Spleen (tissue), 11 donors: ENCODE measurements around the gene CREB3L2. TPM values are rescaled to one million over a fixed set of nuclear protein-coding genes. Genes with fewer than 3 reads are reported as not detected.
"Not testable (repeated sequence)": the region's sequence is repeated elsewhere in the genome, so short reads cannot be mapped to it uniquely, and the experiment has no call there.

Source experiments
- DNase-seq: peaks from one replicate; pipeline ENCODE4 v3.0.0-alpha.2; 2020
- H3K27ac ChIP-seq, 8 donors: fragments of 200-600 bp; sonication (generic) in 7 of 8; 1 replicate in 4 of 8; 2 replicates in 4 of 8; pipeline versions ENCODE4 v1.5.0 to v1.8.0; 2016 to 2021; ENCODE audit warnings: inconsistent platforms in 4 of 8, mild to moderate bottlenecking in 4 of 8, moderate library complexity in 1 of 8
- H3K27me3 ChIP-seq, 7 donors: fragments of 200-600 bp; sonication (generic) in 6 of 7; replicated peaks in 1 of 7; 1 replicate in 4 of 7; 2 replicates in 3 of 7; pipeline versions ENCODE4 v1.5.0 to v1.8.0; 2016 to 2021; ENCODE audit warnings: inconsistent platforms in 3 of 7, mild to moderate bottlenecking in 1 of 7
- H3K36me3 ChIP-seq, 6 donors: fragments of 200-600 bp; sonication (generic) in 5 of 6; 1 replicate in 4 of 6; 2 replicates in 2 of 6; pipeline versions ENCODE4 v1.5.0 to v1.8.0; 2016 to 2021; ENCODE audit warnings: inconsistent platforms in 2 of 6
- H3K4me1 ChIP-seq, 6 donors: fragments of 200-600 bp; sonication (generic) in 5 of 6; 1 replicate in 3 of 6; 2 replicates in 3 of 6; pipeline versions ENCODE4 v1.5.0 to v1.8.0; 2016 to 2021; ENCODE audit warnings: inconsistent platforms in 3 of 6
- H3K4me3 ChIP-seq, 8 donors: fragments of 200-600 bp; sonication (generic) in 7 of 8; 1 replicate in 4 of 8; 2 replicates in 4 of 8; pipeline versions ENCODE4 v1.5.0 to v1.8.0; 2016 to 2021; ENCODE audit warnings: inconsistent platforms in 4 of 8, mild to moderate bottlenecking in 4 of 8, moderate library complexity in 2 of 8
- H3K9me3 ChIP-seq, 8 donors: fragments of 200-600 bp; sonication (generic) in 7 of 8; 1 replicate in 4 of 8; 2 replicates in 4 of 8; pipeline versions ENCODE4 v1.5.0 to v1.8.0; 2016 to 2021; ENCODE audit warnings: inconsistent platforms in 4 of 8
- CTCF ChIP-seq, 11 experiments: fragments of 200-600 bp in 7 of 11; fragments of 450-650 bp in 4 of 11; sonication (generic) in 4 of 11; IDR thresholded peaks in 8 of 11; conservative IDR thresholded peaks in 3 of 11; 1 replicate in 7 of 11; 2 replicates in 4 of 11; pipeline versions ENCODE4 v1.4.0 to v1.8.0; 2016 to 2021; ENCODE audit warnings: antibody characterized with exemption in 11 of 11, inconsistent platforms in 4 of 11, mild to moderate bottlenecking in 1 of 11
- POLR2A ChIP-seq, 3 donors: fragments of 450-650 bp; IDR thresholded peaks; one replicate each; pipeline ENCODE4 v1.5.1; 2017; ENCODE audit warnings: antibody characterized with exemption in 3 of 3, mild to moderate bottlenecking in 1 of 3
- POLR2AphosphoS5 ChIP-seq, 3 donors: sonication (generic); formaldehyde crosslinking; IDR thresholded peaks; one replicate each; pipeline ENCODE4 v1.5.1; 2017; ENCODE audit warnings: antibody characterized with exemption in 3 of 3
- WGBS, 5 donors: extraction: QIAGEN DNeasy Blood & Tissue Kit in 3 of 5; methylation state at CpG; one replicate each; pipeline versions ENCODE4 v1.1.5 to v1.1.7; 2013 to 2018; 5-methylcytosine and 5-hydroxymethylcytosine counted together
- intact Hi-C: fragments of 100-400 bp; cut with DNase I; formaldehyde crosslinking; loops from one replicate; pipeline ENCODE4 v1.15.0; 2023; ENCODE audit warnings: low total_unique reads
- polyA plus RNA-seq, 3 donors: library from polyadenylated mRNA; stranded (reverse); fragments of 200-250 nt; gene quantifications; one replicate each; pipeline ENCODE4 v1.2.1, GENCODE V29; 2013
- total RNA-seq, 7 donors: library from RNA; depleted of rRNA in 3 of 7; stranded (reverse); fragments of >200 nt in 3 of 7; fragmentation: NEBNext Ultra II Directional in 4 of 7; extraction: Animal tissue kit (Norgen Biotek cat#: 25700) in 4 of 7; gene quantifications; one replicate each; pipeline versions ENCODE4 v1.1.0 to v1.2.1, GENCODE V29; 2016 to 2021
- donor health status: healthy with polysubstance abuse.
- donor health status: DM: no; HTN: no; CAD: no; lungs with moderate emphysema.
- donor health status: DM: no; HTN: no; CAD: no.
- donor health status: Bipolar disorder and iron deficiency.
- donor health status: healthy.
- donor health status: DM: no; HTN: no; CAD: no.
- donor health status: DM: yes; HTN: yes; CAD: no.

CREB3L2 gene
- total and polyA plus RNA-seq, 10 donors, result 3.5 to 68.4 (median 42.4) TPM

GRCh38 chr7:138021889-138022288, 20.0 kb upstream of the CREB3L2 start:
- TF ChIP-seq POLR2AphosphoS5 (IDR thresholded peaks at IDR 0.05) (no peak), POLR2A (IDR thresholded peaks at IDR 0.05) (no peak), CTCF (IDR thresholded peaks at IDR 0.05 in 8 of 11, conservative IDR thresholded peaks at IDR 0.05 in 3 of 11) (no peak)
- Histone ChIP-seq H3K4me3 (no peak overlapping the region), H3K9me3 (peaks cover 0 to 12% (median 4%) of the 10 kb centered on the region in 8 donors), H3K27ac (no peak overlapping the region), H3K27me3 (no peaks in the 10 kb centered on the region), H3K4me1 (peaks cover 0 to 5% (median 0%) of the 10 kb centered on the region in 6 donors), H3K36me3 (no peaks in the 10 kb centered on the region)
- DNase-seq, result no peak
- intact Hi-C loops, result no loop called here
- WGBS, 5 donors, result 80 to 91% (median 89%) methylated on average over 6 of the region's 6 CpGs

GRCh38 chr7:138017992-138018391, 16.1 kb upstream of the CREB3L2 start:
- H3K4me1 ChIP-seq, result no peaks in the 10 kb centered on the region
- H3K27me3 ChIP-seq, result no peaks in the 10 kb centered on the region
- no peak overlapping the region for H3K27ac ChIP-seq
- 86 to 94% (median 91%) methylated on average over 1 of the region's 1 CpG for WGBS, 5 donors
- intact Hi-C loops, result no loop called here
- no peaks in the 10 kb centered on the region for H3K36me3 ChIP-seq
- no peaks in the 10 kb centered on the region for H3K9me3 ChIP-seq
- TF ChIP-seq CTCF (IDR thresholded peaks at IDR 0.05 in 8 of 11, conservative IDR thresholded peaks at IDR 0.05 in 3 of 11) (no peak), POLR2AphosphoS5 (IDR thresholded peaks at IDR 0.05) (no peak), POLR2A (IDR thresholded peaks at IDR 0.05) (no peak)
- H3K4me3 ChIP-seq, result no peak overlapping the region
- no peak for DNase-seq

- TF ChIP-seq POLR2AphosphoS5 (IDR thresholded peaks at IDR 0.05) (no peak), POLR2A (IDR thresholded peaks at IDR 0.05) (no peak), CTCF (IDR thresholded peaks at IDR 0.05 in 8 of 11, conservative IDR thresholded peaks at IDR 0.05 in 3 of 11) (no peak)
These were observed 13.2 kb upstream of the CREB3L2 start for GRCh38 chr7:138015096-138015495.

GRCh38 chr7:138014686-138015085, 12.8 kb upstream of the CREB3L2 start:
- no peak overlapping the region for H3K4me3 ChIP-seq
- WGBS, 5 donors, result 64 to 75% (median 67%) methylated on average over 1 of the region's 1 CpG
- no peaks in the 10 kb centered on the region for H3K9me3 ChIP-seq
- no peak overlapping the region for H3K27ac ChIP-seq
- H3K27me3 ChIP-seq, result no peaks in the 10 kb centered on the region
- H3K36me3 ChIP-seq, result no peaks in the 10 kb centered on the region
- TF ChIP-seq CTCF (IDR thresholded peaks at IDR 0.05 in 8 of 11, conservative IDR thresholded peaks at IDR 0.05 in 3 of 11) (no peak), POLR2AphosphoS5 (IDR thresholded peaks at IDR 0.05) (no peak), POLR2A (IDR thresholded peaks at IDR 0.05) (no peak)
- no peak for DNase-seq
- H3K4me1 ChIP-seq, result no peaks in the 10 kb centered on the region
- intact Hi-C loops, result no loop called here

More at GRCh38 chr7:138015096-138015495, 13.2 kb upstream of the CREB3L2 start:
- no peak for DNase-seq
- WGBS, 5 donors, result 91 to 95% (median 93%) methylated on average over 5 of the region's 5 CpGs
- Histone ChIP-seq H3K36me3 (no peaks in the 10 kb centered on the region), H3K27me3 (no peaks in the 10 kb centered on the region), H3K4me1 (no peaks in the 10 kb centered on the region), H3K9me3 (no peaks in the 10 kb centered on the region), H3K27ac (no peak overlapping the region), H3K4me3 (no peak overlapping the region)
- intact Hi-C loops, result no loop called here

- H3K36me3 ChIP-seq, H3K4me3 ChIP-seq, H3K4me1 ChIP-seq, H3K9me3 ChIP-seq, DNase-seq, intact Hi-C loops, H3K27ac ChIP-seq, H3K27me3 ChIP-seq: not testable (repeated sequence)
- 80 to 93% (median 89%) methylated on average over 4 of the region's 4 CpGs for WGBS, 5 donors
These were observed 12.3 kb upstream of the CREB3L2 start for GRCh38 chr7:138014201-138014600.
